Measurements from ENCODE around the gene LTO1.
A peak's percentile ranks its signal among the peaks of the same experiment; 100 is the strongest.

LTO1 gene

DNA sequence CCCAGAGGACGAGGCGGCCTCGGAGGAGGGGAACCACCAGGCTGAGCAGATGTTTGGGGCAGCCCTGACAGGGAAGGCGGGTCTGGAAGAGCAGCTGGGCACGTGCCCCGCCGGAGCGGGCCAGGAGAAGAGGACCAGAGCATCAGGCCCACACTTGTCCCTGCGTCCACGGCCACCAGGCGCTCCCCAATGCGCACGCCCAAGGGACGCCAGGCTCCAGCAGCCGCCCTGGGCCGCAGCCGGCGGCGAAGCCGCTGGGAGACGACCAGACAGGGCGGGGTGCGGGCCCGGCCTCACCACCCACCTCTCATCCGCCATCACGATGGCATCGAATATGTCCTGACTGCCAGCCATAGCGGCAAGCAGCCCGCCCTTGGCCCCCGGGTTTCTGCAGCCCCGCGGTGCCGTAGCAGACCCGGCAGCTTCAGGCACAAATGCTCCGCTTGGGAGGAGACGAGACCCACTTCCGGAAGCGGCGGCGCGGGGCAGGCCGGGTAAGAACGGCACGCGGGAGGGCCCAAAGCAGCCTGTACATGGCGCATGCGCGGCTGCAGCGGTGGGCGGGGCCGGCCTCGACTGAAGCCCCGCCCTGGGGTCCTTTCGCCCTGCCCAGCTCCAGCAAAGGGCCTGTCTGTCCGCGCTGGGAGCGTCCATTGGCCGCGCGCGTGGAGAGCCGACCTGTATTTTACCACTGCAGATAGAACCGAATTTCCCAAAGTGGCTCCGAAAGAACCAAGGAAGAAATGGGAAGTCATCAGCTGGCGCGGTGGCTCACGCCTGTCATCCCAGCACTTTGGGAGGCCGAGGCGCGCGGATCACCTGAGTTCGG is at the start of gene LTO1:
TSS of gene LTO1 (minus strand) at position 468 of the 829 bp plus-strand sequence. CDS start at position 354, 114 bp downstream.
- peak; percentile 97 for DNase-seq

- no peak for DNase-seq
These were observed 46.6 kb upstream of the LTO1 start for GRCh38 chr11:69721745-69722144.

GRCh38 chr11:69721106-69721505 is 46.0 kb upstream of the LTO1 start:
- no peak for DNase-seq

- DNase-seq, result no peak
These were observed 43.8 kb upstream of the LTO1 start for GRCh38 chr11:69718912-69719311.

DNA sequence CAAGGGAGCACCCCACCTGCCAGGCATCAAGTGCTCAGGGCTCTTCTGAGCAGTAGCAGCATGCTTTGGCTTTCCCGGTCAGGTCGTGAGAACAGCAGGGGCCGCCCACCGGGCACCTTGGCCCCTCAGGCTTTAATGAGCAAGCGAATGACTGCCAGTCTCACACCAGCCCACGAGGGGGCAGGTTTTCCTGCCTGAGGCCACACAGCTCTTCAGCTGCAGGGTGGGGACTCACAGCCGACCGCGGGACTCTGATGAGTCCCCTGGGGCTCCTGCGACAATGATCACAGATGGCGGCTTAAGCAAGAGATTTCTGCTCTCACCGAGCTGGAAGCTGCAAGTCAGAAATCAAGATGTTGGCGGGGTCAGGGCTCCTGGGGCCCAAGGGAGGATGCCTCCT is 43.0 kb upstream of the LTO1 start:
- DNase-seq, result no peak

DNA sequence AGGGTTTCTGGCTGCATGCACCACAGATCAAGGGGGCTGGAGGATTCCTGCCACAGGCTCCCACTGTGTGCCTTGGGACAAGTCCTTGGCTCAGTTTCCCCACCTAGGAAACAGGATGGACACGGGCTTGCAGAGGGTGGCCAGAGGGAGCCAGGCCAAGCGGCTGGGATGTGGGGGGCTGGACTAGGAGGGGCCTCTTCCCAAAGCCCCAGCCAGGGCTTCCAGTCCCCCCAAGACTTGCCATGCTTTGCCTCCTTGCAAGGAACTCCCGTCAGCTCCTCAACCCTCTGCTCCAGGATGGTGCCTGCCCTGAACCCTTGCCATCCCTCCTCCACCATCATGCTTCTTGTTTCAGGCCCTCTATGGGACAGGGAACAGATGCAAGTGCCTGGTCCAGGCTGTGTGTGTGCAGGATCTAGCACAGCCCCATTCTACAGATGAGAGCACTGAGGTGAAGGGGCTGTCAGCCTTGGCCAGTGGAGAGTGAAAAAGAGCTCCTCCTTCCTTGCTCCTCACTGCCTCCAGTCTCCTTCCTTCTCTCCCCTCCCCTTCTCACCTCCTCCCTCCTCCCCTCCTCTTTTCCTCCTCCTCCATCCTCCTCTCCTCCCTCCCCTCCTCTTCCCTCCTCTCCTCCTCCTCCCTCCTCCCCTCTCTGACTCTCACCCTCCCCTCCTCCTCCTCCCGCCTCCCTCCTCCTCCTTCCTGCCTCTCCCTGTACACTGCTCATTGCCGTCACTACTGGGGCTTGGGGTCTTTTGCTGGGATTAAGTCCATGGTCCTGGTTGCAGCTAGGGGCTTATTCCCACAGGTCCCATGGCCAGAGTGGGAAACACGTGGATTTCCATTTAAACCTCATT is 42.0 kb upstream of the LTO1 start:
- DNase-seq, result no peak

GRCh38 chr11:69716099-69716498 is 40.9 kb upstream of the LTO1 start:
- DNase-seq, result no peak

DNA sequence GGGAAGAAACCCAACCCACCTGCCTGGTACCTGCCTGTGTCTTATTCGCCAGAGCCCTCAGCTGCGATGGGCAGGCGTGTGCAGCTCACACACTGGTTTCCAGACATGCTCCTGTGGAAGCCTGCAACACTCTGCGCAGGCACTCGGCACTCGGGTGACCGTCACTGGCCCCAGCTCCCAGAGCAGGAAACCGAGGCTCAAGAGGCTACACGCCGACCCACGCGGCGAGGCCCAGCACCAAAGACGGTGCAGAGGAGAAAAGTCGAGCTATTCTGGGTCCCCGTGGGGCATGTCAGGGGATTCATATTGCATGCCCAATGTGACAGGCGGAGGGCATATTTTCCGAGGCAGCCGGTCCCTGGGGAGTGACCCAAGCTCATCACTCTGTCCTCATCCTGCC is 40.3 kb upstream of the LTO1 start:
- no peak for DNase-seq

- no peak for DNase-seq
These were observed 37.0 kb upstream of the LTO1 start for GRCh38 chr11:69711822-69712801.

DNA sequence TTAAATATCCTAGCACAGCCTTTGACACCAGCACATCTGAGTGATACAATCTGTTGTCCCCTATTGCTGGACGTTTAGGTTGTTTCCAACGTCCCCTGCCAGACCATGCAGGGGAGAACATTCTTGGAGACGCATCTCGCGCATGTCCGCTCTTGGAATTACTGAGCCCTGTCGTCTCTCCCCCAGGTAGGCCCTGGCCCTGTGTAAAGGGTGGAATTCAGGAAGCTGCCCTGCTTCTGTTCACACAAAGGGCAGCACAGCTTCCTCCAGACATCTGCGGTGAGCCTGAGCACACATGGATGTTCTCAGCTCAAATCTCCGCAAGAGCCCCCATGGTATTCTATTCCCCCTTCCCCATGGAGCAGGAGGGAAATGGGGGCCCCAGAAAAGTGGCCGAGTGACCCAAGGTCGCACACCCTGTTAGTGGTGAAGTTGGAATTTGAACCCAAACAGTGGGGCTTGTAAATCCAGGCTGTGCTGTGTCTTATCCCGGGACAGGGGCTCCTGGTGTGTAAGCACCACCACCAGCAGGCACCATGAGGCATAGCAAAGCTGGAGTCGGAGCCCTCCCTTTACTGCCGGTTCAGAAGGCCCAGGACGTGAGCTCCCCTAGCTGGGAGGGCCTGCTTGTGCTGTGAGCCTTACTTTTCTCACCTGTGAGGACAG is 33.7 kb upstream of the LTO1 start:
- DNase-seq, result no peak

DNA sequence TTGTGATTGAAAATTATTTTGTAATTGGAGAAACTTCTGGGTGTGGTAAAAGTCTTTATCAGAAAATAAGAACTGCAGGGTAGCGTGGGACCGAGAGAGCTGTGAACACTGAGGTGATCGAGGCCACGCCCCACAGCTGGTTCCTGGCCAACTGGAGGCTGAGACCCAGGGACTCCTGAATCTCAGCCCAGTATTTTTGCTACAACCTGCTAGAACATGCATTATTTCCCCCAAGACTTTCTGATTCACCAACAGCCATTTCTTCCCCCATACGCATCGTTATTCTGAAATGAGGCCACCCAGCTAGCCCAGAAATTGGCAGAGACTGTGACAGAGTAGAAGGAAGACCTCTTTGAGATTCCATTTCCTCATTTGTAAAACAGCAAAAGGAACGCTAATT is 32.0 kb upstream of the LTO1 start:
- DNase-seq, result no peak

DNA sequence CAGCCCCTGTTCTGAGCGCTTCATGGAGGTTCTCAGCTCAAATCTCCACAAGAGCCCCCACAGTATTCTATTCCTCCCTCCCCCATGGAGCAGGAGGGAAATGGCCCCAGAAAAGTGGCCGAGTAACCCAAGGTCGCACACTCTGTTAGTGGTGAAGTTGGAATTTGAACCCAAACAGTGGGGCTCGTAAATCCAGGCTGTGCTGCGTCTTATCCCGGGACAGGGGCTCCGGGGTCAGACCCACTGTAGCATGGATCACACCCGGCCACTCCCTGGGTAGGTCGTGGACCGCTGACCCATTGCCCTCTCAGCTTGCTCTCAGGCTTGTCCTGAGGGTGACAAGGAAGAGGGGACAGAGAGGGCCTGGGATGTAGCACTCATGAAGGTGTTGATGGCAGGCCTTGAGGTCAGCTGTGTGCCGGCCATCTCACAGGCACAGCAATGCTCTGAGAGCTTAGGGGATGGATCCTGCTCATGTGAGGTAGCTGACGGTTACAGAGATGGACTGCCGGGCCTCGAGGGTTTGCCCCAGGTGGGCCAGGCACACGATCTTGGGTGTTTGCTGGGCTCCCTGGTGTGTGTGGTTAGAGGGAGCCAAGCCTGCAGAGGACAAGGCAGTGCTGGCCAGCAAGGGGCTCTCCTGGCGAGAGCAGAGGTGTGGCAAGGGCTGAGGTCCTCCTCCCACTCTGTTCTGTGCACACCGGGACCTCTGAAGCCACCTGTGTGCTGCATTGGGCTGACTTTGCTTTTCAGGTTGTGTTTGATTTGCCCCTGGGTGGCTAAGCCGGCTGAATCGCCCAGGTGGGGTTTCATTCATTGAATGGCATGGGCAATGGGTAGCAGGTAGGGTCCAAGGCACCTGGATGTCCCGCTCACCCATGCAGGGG is 31.0 kb upstream of the LTO1 start:
- no peak for DNase-seq

DNA sequence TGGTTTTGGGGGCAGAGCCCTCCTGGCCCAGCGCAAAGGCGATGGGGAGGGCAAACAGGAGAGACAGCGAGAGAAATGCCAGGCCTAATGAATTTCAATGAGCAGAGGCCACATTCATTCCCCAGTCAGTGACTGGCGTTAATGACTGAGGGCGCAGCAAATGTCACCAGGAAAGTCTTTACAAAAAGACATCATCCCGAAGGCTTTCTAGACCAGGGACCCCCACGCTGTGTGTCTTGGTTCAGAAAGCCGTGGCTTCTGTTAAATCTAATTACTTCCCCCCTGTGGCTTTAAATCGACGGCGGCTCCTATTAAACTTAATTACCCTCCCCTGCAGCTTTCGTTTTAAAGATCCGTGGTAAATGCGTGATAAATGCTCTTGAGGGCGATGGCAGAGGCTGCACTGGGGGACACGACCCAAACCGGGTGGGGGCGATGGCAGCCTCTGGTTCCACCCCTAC is 30.2 kb upstream of the LTO1 start:
- DNase-seq, result no peak

GRCh38 chr11:69704508-69705253 is 29.5 kb upstream of the LTO1 start:
- no peak for DNase-seq

DNA sequence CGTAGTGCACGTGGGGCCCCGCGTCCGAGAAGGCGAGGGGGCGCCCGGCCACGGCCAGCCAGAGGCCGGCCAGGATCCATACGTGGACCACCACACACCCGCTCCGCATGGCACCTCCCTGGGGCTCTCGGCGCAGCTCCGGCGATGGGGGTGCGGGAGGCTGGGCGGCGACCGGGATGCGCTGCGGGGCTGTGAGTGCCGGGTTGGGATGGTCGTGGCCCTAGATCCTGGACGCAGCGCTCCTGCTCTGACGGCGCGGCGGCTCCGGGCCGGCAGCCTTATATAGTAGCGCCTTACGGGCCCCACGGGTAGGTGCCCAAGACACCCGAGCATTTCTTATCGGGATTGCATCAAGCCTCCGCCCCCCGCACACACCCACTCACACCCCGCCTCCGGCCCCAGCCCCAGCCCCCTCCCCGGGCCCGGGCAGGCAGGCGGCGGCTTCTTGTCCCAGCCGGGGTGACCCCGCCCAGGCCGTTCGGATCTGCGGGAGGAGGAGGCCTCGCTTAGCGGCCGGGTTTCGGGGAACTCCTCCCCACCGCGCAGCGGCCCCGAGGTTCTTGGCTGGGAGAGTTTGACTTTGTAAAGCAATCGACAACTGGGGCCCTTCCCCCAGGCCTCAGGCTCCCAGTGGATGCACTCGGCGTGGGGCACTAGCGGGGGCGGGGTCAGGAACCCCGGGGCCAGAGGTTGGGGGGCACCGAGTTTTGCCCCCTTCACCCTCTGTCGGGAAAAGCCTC is 28.8 kb upstream of the LTO1 start, which contains the start of gene FGF19:
TSS of gene FGF19 (minus strand) at position 255 of the 740 bp plus-strand sequence. CDS start at position 109, 146 bp downstream.
- no peak for DNase-seq

DNA sequence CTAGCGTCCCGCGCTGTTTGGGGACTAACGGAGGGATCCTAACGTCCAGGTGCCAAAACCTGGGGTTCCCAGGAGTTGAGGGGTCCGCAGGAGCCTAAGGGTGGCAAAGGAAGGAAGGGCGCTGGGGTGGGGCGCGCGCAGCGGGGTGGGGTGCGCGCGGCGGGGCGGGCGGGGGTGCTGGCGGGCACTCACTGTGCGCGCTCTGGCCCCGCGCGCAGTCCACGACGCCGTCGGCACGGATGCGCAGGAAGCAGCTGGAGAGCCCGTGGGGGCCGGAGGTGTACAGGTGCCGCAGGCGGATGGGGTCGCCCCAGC is 28.3 kb upstream of the LTO1 start:
- DNase-seq, result no peak

DNA sequence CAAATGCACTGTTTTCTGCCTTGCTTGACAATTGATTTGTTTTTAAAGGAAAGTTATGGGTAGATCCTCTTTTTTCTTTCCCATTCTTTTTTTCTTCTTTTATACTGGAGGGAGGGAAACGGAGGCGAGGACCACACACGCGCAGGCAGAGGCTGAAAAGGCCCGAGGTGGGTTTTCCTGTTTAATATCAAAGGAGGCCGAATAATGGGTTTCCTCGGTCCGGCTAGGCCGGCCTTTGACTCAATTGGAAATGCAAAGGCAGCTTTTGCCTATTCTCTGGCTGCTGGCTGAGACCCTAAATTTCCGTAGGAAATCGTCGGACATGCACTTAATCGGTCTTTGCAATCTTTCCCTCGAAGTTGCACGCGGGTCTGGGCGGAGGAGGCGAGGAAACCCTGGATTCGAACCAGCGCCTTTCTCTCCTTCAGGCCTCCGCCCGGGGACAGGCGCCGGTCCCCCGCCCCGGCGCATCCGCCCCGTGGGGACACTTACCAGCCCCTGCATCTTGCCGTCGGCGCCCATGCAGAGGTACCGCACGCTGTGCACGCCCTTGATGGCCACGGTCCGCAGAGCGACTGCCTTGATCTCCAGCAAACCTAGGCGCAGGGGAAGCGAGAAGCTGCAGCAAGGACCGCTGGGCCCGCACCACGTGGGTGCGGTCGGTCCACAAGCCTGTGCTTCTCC is 27.8 kb upstream of the LTO1 start:
- DNase-seq, result no peak

- DNase-seq, result no peak
These were observed 27.1 kb upstream of the LTO1 start for GRCh38 chr11:69702239-69702691.
